ENCODE results near the gene ANKS6.

ANKS6 gene

DNA sequence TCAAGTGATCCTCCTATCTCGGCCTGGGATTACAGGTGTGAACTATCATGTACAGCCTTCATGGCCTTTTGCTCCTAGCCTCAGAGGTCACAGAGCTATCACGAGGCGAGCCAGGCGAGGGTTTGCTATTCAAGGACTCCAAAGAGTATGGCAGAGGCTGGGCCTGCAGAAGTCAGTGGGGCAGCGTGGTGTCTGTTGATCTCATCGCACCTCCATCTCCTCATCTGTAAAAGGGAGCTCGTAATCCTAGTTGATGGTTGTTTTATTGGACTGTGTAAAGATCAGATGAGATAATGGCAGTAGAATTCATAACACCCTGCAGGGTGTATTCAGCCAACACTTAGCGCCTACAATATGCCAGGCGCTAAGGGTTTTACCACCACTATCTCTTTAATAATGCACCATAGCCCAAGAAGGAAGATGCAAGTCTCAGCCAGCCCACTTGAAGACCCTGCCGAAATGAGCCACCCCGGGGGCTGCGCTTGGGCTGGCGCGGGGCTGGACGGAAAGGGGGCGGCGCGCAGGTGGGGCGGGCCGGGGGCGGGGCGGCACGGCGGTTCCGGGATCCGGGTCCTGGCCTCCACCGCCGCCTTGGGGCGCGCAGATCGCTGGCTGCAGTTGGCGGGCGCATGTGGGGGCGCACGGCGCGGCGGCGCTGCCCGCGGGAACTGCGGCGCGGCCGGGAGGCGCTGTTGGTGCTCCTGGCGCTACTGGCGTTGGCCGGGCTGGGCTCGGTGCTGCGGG is 10.9 kb upstream of the ANKS6 start, which contains the start of gene GALNT12:
Gene GALNT12, plus strand, starts transcription at position 601 of the 744 bp plus-strand sequence. Its CDS starts 29 bp downstream, at position 630.
- Mint-ChIP-seq H3K4me3 (peak within 1 kb of the TSS; percentile 84), H3K27me3 (peaks cover 4% of the 10 kb centered on the region), H3K36me3 (ENCODE audit: low read depth) (no peaks in the 10 kb centered on the region), H3K27ac (peak within 1 kb of the TSS; percentile 41), H3K9me3 (no peaks in the 10 kb centered on the region), H3K4me1 (ENCODE audit: low read depth) (peaks cover 34% of the 10 kb centered on the region)

DNA sequence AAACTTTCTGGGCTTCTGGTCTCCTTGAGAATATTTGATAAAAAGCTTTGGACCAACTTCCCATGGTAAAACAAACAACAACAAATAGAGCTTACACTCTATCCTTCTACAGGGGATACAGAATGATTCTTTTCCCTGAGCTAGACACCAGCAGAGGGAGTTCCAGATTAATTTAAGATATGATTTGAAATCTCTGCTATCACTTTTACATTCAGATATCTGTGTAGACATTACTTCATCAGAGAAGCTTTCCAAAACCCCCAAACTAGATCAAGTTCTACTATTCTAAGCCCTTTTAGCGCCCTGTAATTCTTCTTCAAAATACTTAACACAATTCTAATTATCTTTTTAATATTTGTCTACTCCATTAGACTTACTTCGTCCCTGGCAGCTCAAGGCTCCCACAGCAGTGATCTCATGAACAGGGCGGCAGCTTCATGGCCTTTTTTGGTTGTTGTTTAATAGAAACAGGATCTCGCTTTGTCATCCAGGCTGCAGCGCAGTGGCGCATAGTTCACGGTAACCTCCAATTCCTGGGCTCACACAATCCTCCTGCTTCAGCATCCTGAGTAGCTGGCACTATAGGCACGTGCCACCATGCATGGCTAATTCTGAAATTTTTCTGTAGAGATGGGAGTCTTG is 10.2 kb upstream of the ANKS6 start:
- no peaks in the 10 kb centered on the region for H3K9me3 Mint-ChIP-seq
- no peak overlapping the region for H3K27ac Mint-ChIP-seq
- peaks cover 6% of the 10 kb centered on the region for H3K27me3 Mint-ChIP-seq
- no peaks in the 10 kb centered on the region for H3K36me3 Mint-ChIP-seq (ENCODE audit: low read depth)
- H3K4me1 Mint-ChIP-seq (ENCODE audit: low read depth), result peaks cover 32% of the 10 kb centered on the region
- peak overlapping the region; percentile 77 for H3K4me3 Mint-ChIP-seq

DNA sequence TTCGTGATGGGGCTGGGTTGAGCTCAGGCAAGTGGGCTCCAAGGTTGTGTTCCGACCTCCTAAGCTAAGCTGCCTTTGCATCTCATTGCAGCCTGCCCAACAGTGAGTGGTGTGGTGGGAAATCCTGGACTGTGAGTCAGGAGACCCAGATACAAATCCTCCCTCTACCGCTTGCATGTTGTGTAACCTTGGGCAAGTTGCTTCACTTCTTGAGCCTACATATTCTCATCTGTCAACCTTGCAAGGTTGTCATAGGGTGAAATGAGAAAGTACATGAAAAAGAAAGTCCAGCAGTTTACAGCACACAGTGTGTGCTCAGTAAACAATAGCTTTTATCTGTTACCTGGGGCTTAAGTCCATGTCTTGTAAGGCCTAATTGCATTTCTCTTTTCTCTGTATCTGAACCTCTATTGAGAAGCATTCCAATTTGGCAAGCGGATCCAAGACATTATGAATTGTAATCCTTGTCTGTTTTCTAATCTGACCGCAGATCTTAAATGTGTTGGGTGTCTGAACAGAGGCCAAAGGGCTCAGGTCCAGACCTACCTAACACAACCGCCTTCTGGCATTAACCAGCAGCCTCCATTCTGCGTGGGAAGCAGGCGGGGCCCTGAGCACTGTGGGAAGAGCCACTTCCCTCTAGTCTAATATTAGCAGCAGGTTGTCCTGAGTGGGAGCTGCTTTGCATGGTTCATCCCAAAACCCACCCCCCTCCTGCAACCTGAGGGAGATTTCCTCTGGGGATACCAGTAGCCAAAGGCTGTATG is 9.3 kb upstream of the ANKS6 start:
- no peaks in the 10 kb centered on the region for H3K36me3 Mint-ChIP-seq (ENCODE audit: low read depth)
- H3K4me3 Mint-ChIP-seq, result no peak overlapping the region
- no peaks in the 10 kb centered on the region for H3K9me3 Mint-ChIP-seq
- H3K27ac Mint-ChIP-seq, result no peak overlapping the region
- H3K27me3 Mint-ChIP-seq, result peaks cover 6% of the 10 kb centered on the region
- peaks cover 24% of the 10 kb centered on the region for H3K4me1 Mint-ChIP-seq (ENCODE audit: low read depth)

DNA sequence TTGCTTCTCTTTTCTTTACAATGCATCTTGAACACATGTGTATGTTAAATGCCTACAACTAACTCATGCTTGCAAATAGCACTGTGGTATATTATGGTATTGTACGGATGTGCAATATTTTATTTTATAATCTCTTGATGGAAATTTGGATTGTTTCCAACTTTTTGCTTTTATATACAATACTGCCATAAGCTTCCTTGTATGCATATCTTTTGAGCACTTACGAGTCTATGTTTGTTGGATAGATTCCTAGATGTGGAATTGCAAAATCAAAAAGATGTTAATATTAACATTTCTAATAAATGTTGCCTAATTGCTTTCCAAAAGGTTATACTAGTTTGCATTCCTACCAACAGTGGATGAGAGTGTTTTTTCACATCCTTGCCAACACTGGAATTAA is 7.7 kb upstream of the ANKS6 start:
- no peaks in the 10 kb centered on the region for H3K36me3 Mint-ChIP-seq (ENCODE audit: low read depth)
- peaks cover 16% of the 10 kb centered on the region for H3K4me1 Mint-ChIP-seq (ENCODE audit: low read depth)
- H3K9me3 Mint-ChIP-seq, result no peaks in the 10 kb centered on the region
- no peak overlapping the region for H3K27ac Mint-ChIP-seq
- peaks cover 6% of the 10 kb centered on the region for H3K27me3 Mint-ChIP-seq
- H3K4me3 Mint-ChIP-seq, result no peak overlapping the region

DNA sequence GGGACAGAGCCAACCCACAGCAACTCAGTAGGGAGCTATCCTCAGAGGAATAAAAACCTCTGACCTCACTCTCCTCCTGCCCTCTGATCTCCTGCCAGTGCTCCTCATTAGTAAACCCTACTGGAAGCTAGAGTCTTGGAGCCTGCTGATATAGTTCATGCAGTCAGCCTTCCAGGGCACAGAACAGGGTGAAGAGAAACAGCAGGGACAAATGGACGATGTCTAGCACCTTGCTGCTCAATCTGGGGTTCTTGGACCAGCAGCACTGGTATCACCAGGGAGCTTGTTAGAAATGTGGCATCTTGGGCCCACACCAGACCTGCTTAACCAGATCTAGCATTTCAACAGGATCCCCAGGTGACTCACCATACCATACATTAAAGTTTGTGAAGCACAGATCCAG is 5.6 kb upstream of the ANKS6 start:
- peaks cover 6% of the 10 kb centered on the region for H3K27me3 Mint-ChIP-seq
- H3K27ac Mint-ChIP-seq, result no peak overlapping the region
- H3K4me3 Mint-ChIP-seq, result no peak overlapping the region
- peaks cover 7% of the 10 kb centered on the region for H3K36me3 Mint-ChIP-seq (ENCODE audit: low read depth)
- H3K9me3 Mint-ChIP-seq, result peaks cover 7% of the 10 kb centered on the region
- peaks cover 2% of the 10 kb centered on the region for H3K4me1 Mint-ChIP-seq (ENCODE audit: low read depth)

DNA sequence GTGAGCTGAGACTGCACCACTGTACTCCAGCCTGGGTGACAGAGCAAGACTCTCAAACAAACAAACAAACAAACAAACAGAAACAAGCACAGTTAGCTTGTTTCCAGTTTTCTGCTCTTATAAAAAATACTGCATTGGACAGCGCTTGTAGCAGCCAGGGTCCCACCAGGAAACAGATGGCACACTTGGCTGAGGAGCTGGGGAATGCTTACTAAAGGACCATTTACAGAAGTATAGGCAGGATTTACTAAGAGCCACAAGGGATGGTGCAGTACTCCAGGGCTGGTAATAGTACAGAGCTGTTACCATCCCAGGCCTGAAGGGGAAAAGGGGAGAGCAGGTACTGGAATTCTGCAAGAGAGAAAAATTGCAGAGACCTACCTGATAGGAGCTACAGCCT is 5.2 kb upstream of the ANKS6 start:
- Mint-ChIP-seq H3K4me1 (ENCODE audit: low read depth) (no peaks in the 10 kb centered on the region), H3K27me3 (peaks cover 6% of the 10 kb centered on the region), H3K36me3 (ENCODE audit: low read depth) (peaks cover 7% of the 10 kb centered on the region), H3K4me3 (no peak overlapping the region), H3K27ac (no peak overlapping the region), H3K9me3 (peaks cover 7% of the 10 kb centered on the region)

DNA sequence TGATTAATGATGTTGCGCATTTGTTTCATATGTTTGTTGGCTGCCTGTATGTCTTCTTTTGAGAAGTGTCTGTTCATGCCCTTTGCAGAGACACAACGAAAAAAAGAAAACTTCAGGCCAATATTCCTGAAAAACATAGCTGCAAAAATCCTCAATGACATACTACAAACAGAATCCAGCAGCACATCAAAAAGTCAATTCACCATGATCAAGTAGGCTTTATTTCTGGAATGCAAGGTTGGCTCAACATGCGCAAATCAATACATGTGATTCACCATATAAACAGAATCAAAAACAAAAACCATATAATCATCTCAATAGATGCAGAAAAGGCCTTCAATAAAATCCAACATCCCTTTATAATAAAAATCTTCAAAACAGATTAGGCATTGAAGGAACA is 1.9 kb upstream of the ANKS6 start:
- Mint-ChIP-seq H3K4me1 (ENCODE audit: low read depth) (peaks cover 18% of the 10 kb centered on the region), H3K36me3 (ENCODE audit: low read depth) (peaks cover 7% of the 10 kb centered on the region), H3K9me3 (peaks cover 7% of the 10 kb centered on the region), H3K4me3 (no peak overlapping the region), H3K27me3 (peaks cover 3% of the 10 kb centered on the region), H3K27ac (no peak overlapping the region)

DNA sequence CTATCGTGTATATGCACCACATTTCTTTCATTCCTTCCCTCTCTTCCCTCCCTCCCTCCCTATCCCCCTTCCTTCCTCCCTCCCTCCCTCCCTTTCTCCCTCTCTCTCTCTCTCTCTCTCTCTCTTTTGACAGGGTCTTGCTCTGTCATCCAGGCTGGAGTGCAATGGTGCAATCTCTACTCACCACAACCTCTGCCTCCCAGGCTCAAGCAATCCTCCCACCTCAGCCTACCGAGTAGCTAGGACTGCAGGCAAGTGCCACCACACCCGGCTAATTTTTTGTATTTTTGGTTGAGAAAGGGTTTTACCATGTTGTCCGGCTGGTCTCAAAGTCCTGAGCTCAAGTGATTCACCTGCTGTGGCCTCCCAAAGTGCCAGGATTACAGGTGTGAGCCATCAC is 1.1 kb upstream of the ANKS6 start:
- Mint-ChIP-seq H3K27me3 (peaks cover 2% of the 10 kb centered on the region), H3K4me3 (peak overlapping the region; percentile 81), H3K4me1 (ENCODE audit: low read depth) (peaks cover 19% of the 10 kb centered on the region), H3K9me3 (peaks cover 7% of the 10 kb centered on the region), H3K27ac (peak overlapping the region; percentile 72), H3K36me3 (ENCODE audit: low read depth) (peaks cover 7% of the 10 kb centered on the region)

DNA sequence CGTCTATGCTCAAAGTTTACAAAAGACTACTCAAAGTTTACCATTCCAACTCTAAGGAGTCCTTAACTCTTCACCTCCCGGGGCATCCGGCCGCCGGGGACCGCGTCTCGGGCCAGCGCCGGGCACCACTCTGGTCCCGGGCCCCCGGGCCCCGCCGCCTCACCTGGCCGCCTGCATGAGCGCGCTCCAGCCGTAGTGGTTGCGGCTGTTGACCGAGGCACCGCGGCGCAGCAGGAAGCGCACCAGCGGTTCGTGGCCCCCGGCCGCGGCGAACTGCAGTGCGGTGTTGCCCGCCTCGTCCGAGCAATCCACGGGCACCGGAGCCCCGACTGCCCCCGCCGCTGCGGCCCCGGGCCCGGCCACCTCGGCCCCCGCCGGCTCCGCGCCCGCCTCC is 388 bp downstream of the ANKS6 start:
- Mint-ChIP-seq H3K9me3 (peaks cover 7% of the 10 kb centered on the region), H3K36me3 (ENCODE audit: low read depth) (peaks cover 9% of the 10 kb centered on the region), H3K27me3 (no peaks in the 10 kb centered on the region), H3K4me1 (ENCODE audit: low read depth) (peaks cover 27% of the 10 kb centered on the region), H3K4me3 (peak overlapping the region; percentile 85), H3K27ac (no peak overlapping the region)

DNA sequence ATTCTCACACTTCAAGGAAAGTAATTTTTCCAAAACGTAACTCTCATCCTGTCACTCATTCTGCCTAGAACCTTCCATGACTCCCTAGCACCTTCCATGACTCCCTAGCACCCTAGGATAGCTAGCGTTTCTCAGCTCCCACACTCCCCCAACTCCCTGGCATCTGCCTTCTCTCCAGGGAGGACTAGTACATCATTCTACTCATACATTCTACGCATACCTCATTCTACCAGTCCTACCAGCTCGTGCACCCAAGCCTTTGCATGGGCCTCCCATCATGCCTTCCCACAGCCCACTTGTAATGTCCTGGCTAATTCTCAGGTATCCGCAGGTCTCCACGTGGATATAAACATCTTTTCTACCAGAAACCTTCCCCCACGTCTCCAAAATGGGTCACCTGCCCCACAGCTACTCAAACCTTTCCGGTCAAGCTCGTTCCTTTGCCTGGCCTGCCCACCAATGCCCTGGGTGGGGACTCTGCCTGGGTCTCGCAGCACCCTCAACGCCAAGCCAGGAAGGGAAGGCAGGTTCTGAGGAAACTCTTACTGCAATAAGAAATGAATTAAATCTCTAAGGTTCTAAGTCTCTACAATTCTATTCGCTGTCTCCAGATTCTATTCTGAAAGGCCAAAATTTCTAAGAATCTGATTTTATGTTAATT is 930 bp downstream of the ANKS6 start:
- Mint-ChIP-seq H3K36me3 (ENCODE audit: low read depth) (peaks cover 12% of the 10 kb centered on the region), H3K27ac (peak overlapping the region; percentile 29), H3K4me1 (ENCODE audit: low read depth) (peaks cover 27% of the 10 kb centered on the region), H3K9me3 (peaks cover 7% of the 10 kb centered on the region), H3K27me3 (no peaks in the 10 kb centered on the region), H3K4me3 (peak overlapping the region; percentile 85)

DNA sequence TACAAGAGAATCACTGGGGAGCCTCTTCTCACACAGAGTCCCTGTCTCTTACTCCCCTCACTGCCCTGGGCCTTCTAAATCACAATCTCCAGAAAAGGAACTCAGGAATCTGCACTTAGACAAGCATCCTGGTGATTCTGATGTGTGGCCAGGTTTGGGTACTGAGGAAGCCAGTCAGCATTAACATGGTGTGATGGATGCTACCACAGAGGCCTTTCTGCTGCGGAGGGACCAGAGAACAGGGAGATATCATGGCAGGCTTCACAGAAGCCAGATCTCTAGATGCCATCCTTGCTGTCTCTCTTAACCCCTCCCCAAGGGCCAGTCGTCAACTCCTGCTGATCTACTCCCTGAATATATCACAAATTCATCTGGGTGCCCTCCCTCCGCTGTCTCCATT is 1.6 kb downstream of the ANKS6 start:
- Mint-ChIP-seq H3K27me3 (no peaks in the 10 kb centered on the region), H3K36me3 (ENCODE audit: low read depth) (peaks cover 12% of the 10 kb centered on the region), H3K9me3 (peaks cover 7% of the 10 kb centered on the region), H3K4me1 (ENCODE audit: low read depth) (peaks cover 27% of the 10 kb centered on the region), H3K27ac (no peak overlapping the region), H3K4me3 (peak overlapping the region; percentile 85)

DNA sequence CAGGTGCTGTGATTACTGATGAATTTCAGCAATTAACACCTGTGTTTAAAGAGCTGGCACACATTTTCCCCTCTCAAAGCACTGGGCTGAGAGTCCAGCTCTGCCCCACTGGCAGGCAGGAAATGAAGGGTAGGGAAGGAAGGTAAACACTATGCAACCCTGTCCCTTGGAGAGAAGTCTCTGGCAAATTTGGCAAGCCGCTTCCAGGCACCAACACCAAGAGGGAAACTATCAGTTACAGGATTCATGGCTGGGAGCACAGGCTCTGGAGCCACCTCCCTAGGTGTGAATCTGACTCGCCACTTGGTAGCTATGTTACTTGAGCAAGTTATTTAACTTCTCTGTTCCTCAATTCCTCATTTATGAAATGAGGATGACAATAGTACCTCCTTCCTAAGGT is 3.3 kb downstream of the ANKS6 start:
- Mint-ChIP-seq H3K27me3 (no peaks in the 10 kb centered on the region), H3K4me3 (no peak overlapping the region), H3K27ac (no peak overlapping the region), H3K4me1 (ENCODE audit: low read depth) (peaks cover 27% of the 10 kb centered on the region), H3K36me3 (ENCODE audit: low read depth) (peaks cover 16% of the 10 kb centered on the region), H3K9me3 (no peaks in the 10 kb centered on the region)

DNA sequence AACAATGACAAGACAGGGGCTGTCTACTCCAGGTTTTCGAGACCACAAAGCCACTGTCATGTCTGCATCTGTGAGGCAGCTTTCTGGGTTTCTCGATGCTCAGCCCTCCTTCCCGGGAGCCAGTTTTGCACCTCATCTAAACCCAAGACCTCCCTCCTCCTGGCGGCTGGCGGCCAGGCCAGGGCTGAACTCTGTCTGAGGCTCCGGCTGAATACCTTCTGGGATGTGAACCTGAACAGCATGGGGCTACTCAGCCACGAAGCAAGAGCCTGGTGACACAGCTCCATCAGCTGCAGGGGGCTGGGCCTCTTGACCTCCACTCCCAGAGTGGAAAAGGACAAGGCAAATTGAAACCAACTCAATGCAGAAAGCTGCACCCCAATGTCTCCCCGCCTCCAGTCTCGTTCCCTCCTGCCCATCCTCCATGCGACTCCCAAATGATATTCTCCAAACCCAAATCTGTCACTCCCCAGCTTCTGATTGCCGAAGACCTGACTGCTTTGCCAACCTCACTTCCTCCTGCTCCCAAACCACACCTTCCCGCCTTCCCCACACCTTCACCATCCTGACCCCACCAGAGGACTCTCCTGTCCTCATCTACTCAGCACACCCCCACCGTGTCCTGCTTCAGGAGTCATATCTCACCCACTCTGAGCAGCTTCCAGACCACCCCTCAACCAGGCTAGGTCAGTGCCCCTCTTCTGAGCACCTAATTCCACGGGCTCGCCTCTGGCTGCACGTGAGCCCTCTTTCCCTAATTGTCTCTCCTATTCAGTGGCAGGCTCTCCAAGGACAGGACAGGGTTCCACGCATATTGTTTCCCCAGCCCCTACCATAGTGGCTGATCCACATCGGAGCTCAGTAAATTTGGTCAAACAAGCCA is 4.5 kb downstream of the ANKS6 start:
- Mint-ChIP-seq H3K9me3 (no peaks in the 10 kb centered on the region), H3K36me3 (ENCODE audit: low read depth) (peaks cover 15% of the 10 kb centered on the region), H3K27me3 (no peaks in the 10 kb centered on the region), H3K4me1 (ENCODE audit: low read depth) (peaks cover 27% of the 10 kb centered on the region), H3K4me3 (no peak overlapping the region), H3K27ac (no peak overlapping the region)

Data from stimulated activated naive CD8-positive, alpha-beta T cell treated with anti-CD3 and anti-CD28 coated beads, Interleukin-15, Interleukin-2, amounts not matched to agents 100 ng/mL and 50 ng/mL, for 24 hours (primary cell).